ENCODE data around the gene GNG7. TPM values are rescaled to one million over a fixed set of nuclear protein-coding genes. Genes with fewer than 3 reads are reported as not detected.

Gene GNG7
- total RNA-seq, 1 experiment from 2014 or later: 9.6 TPM

DNA sequence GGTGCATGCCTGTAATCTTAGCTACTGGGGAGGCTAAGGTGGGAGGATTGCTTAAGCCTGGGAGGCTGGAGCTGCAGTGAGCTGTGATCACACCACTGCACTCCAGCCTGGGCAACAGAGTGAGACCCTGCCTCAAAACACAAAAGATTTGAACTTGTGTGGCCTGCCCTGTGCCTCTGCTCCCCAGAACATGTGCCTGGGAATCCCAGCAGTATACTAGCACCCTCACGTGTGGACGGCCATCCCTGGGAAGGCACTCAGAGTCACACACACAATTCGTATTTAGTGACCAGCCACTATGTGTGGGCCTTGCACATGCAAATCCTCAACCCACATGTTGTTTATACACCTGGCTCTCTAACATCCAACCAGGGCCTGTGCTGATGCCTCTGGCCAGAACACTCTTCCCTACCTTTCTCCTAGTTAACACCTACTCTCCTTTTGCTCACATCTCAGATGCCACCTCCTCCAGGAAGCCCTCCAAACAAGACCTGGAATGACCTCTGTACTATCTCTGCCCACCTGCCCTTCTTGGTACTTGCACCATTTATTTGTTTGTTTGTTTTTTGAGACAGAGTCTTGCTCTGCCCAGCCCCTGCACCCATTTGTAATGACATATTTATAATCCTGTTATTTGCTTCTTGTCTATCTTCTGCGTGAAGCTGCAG, 218.9 kb downstream of the GNG7 start:
- ChIA-PET CTCF (interaction anchor here (0.7 kb wide), 1 partner anchor 96 kb away, joined by 3 read pairs; no protein-coding TSS in a partner anchor), POLR2A (no interaction called here)
- peaks cover 17% of the 10 kb centered on the region for H3K9me3 Mint-ChIP-seq
- no peak for DNase-seq (ENCODE audit: low spot score)
- no peak overlapping the region for H3K27ac Mint-ChIP-seq
- no peak for TF ChIP-seq ATF1 (CRISPR knock-in tag; IDR thresholded peaks at IDR 0.05)
- TF ChIP-seq, protein P1, sequence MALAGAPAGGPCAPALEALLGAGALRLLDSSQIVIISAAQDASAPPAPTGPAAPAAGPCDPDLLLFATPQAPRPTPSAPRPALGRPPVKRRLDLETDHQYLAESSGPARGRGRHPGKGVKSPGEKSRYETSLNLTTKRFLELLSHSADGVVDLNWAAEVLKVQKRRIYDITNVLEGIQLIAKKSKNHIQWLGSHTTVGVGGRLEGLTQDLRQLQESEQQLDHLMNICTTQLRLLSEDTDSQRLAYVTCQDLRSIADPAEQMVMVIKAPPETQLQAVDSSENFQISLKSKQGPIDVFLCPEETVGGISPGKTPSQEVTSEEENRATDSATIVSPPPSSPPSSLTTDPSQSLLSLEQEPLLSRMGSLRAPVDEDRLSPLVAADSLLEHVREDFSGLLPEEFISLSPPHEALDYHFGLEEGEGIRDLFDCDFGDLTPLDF (CRISPR knock-in tag; IDR thresholded peaks at IDR 0.05): no peak
- peaks cover 5% of the 10 kb centered on the region for H3K36me3 Mint-ChIP-seq
- peaks cover 47% of the 10 kb centered on the region for H3K27me3 Mint-ChIP-seq (ENCODE audit: low read depth)
- ATAC-seq: no peak
- H3K4me3 Mint-ChIP-seq: no peak overlapping the region
- H3K4me1 Mint-ChIP-seq: peaks cover 8% of the 10 kb centered on the region

DNA sequence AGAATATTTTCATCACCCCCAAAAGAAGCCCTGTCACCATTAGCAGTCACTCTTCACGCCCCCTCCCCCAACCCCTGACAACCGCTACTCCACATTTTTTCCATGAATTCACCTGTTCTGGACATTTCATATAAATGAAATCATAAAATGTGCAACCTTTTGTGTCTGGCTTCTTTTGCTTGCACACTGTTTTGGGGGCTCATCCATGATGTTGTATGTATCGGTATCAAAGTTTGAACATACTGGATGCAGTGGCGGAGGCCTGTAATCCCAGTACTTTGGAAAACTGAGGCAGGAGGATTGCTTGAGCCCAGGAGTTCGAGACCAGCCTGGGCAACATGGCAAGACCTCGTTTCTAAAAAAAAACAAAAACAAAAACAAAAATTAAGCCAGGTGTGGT, 219.4 kb downstream of the GNG7 start:
- ATAC-seq: no peak
- CTCF ChIA-PET: no interaction called here
- H3K27me3 Mint-ChIP-seq (ENCODE audit: low read depth): peaks cover 47% of the 10 kb centered on the region

DNA sequence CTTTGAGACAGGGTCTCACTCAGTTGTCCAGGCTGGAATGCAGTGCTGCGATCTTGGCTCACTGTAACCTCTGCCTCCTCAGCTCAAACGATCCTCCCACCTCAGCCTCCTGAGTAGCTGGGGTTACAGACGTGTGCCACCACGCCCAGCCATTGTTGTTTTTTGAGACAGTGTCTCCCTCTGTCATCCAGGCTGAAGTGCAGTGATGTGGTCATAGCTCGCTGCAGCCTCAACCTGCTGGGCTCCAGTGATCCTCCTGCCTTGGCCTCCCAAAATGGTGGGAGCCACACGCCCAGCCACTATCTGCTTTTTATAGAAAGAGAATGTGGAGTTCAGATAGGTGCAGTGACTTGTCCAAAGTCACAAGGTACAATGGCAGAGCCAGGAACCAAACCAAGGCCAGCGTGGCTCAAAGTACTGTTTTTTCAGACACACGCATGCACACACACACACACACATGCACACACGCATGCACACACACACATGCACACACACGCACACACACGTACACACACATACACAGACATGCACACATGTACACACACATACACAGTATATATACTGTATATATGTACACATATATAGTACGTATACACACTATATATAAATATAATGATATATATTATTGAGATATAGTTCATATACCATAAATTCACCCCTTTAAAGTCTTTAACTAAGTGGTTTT, 220.0 kb downstream of the GNG7 start:
- H3K4me3 Mint-ChIP-seq: no peak overlapping the region
- ATAC-seq (no peak), DNase-seq (ENCODE audit: low spot score) (no peak)
- H3K9me3 Mint-ChIP-seq: peaks cover 17% of the 10 kb centered on the region
- peaks cover 47% of the 10 kb centered on the region for H3K27me3 Mint-ChIP-seq (ENCODE audit: low read depth)
- peaks cover 5% of the 10 kb centered on the region for H3K36me3 Mint-ChIP-seq
- H3K27ac Mint-ChIP-seq: no peak overlapping the region
- H3K4me1 Mint-ChIP-seq: peaks cover 13% of the 10 kb centered on the region
- ChIA-PET CTCF (no interaction called here), POLR2A (no interaction called here)
- TF ChIP-seq GTF2I (CRISPR knock-in tag; conservative IDR thresholded peaks at IDR 0.05): no peak
- no peak for TF ChIP-seq GABPB1 (CRISPR knock-in tag; IDR thresholded peaks at IDR 0.05)
- TF ChIP-seq ZNF416 (CRISPR knock-in tag; IDR thresholded peaks at IDR 0.05): no peak
- no peak for TF ChIP-seq ETV6 (CRISPR knock-in tag; IDR thresholded peaks at IDR 0.05)
- no peak for TF ChIP-seq ELF4 (CRISPR knock-in tag; IDR thresholded peaks at IDR 0.05; ENCODE audit: low read depth)
- no peak for TF ChIP-seq RORB (CRISPR knock-in tag; IDR thresholded peaks at IDR 0.05)
- no peak for TF ChIP-seq NFATC4 (CRISPR knock-in tag; IDR thresholded peaks at IDR 0.05)
- TF ChIP-seq, protein P2, sequence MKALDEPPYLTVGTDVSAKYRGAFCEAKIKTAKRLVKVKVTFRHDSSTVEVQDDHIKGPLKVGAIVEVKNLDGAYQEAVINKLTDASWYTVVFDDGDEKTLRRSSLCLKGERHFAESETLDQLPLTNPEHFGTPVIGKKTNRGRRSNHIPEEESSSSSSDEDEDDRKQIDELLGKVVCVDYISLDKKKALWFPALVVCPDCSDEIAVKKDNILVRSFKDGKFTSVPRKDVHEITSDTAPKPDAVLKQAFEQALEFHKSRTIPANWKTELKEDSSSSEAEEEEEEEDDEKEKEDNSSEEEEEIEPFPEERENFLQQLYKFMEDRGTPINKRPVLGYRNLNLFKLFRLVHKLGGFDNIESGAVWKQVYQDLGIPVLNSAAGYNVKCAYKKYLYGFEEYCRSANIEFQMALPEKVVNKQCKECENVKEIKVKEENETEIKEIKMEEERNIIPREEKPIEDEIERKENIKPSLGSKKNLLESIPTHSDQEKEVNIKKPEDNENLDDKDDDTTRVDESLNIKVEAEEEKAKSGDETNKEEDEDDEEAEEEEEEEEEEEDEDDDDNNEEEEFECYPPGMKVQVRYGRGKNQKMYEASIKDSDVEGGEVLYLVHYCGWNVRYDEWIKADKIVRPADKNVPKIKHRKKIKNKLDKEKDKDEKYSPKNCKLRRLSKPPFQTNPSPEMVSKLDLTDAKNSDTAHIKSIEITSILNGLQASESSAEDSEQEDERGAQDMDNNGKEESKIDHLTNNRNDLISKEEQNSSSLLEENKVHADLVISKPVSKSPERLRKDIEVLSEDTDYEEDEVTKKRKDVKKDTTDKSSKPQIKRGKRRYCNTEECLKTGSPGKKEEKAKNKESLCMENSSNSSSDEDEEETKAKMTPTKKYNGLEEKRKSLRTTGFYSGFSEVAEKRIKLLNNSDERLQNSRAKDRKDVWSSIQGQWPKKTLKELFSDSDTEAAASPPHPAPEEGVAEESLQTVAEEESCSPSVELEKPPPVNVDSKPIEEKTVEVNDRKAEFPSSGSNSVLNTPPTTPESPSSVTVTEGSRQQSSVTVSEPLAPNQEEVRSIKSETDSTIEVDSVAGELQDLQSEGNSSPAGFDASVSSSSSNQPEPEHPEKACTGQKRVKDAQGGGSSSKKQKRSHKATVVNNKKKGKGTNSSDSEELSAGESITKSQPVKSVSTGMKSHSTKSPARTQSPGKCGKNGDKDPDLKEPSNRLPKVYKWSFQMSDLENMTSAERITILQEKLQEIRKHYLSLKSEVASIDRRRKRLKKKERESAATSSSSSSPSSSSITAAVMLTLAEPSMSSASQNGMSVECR (CRISPR knock-in tag; IDR thresholded peaks at IDR 0.05; ENCODE audit: borderline replicate concordance): no peak
- no peak for TF ChIP-seq ZNF396 (CRISPR knock-in tag; IDR thresholded peaks at IDR 0.05; ENCODE audit: borderline replicate concordance)
- TF ChIP-seq SOX15 (CRISPR knock-in tag; IDR thresholded peaks at IDR 0.05): no peak
- no peak for TF ChIP-seq ZNF232 (CRISPR knock-in tag; IDR thresholded peaks at IDR 0.05)
- TF ChIP-seq, protein P3, sequence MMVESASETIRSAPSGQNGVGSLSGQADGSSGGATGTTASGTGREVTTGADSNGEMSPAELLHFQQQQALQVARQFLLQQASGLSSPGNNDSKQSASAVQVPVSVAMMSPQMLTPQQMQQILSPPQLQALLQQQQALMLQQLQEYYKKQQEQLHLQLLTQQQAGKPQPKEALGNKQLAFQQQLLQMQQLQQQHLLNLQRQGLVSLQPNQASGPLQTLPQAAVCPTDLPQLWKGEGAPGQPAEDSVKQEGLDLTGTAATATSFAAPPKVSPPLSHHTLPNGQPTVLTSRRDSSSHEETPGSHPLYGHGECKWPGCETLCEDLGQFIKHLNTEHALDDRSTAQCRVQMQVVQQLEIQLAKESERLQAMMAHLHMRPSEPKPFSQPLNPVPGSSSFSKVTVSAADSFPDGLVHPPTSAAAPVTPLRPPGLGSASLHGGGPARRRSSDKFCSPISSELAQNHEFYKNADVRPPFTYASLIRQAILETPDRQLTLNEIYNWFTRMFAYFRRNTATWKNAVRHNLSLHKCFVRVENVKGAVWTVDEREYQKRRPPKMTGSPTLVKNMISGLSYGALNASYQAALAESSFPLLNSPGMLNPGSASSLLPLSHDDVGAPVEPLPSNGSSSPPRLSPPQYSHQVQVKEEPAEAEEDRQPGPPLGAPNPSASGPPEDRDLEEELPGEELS (CRISPR knock-in tag; IDR thresholded peaks at IDR 0.05): no peak
- no peak for TF ChIP-seq NR2C2 (CRISPR knock-in tag; IDR thresholded peaks at IDR 0.05)

More for the DNA sequence above, 219.4 kb downstream of the GNG7 start:
- POLR2A ChIA-PET: no interaction called here
- Mint-ChIP-seq H3K9me3 (peaks cover 17% of the 10 kb centered on the region), H3K27ac (no peak overlapping the region), H3K36me3 (peaks cover 5% of the 10 kb centered on the region), H3K4me3 (no peak overlapping the region), H3K4me1 (peaks cover 12% of the 10 kb centered on the region)
- no peak for DNase-seq (ENCODE audit: low spot score)
- TF ChIP-seq, protein P4, sequence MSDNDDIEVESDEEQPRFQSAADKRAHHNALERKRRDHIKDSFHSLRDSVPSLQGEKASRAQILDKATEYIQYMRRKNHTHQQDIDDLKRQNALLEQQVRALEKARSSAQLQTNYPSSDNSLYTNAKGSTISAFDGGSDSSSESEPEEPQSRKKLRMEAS (CRISPR knock-in tag; IDR thresholded peaks at IDR 0.05): no peak
- TF ChIP-seq SOX15 (CRISPR knock-in tag; IDR thresholded peaks at IDR 0.05): no peak
- TF ChIP-seq, protein P5, sequence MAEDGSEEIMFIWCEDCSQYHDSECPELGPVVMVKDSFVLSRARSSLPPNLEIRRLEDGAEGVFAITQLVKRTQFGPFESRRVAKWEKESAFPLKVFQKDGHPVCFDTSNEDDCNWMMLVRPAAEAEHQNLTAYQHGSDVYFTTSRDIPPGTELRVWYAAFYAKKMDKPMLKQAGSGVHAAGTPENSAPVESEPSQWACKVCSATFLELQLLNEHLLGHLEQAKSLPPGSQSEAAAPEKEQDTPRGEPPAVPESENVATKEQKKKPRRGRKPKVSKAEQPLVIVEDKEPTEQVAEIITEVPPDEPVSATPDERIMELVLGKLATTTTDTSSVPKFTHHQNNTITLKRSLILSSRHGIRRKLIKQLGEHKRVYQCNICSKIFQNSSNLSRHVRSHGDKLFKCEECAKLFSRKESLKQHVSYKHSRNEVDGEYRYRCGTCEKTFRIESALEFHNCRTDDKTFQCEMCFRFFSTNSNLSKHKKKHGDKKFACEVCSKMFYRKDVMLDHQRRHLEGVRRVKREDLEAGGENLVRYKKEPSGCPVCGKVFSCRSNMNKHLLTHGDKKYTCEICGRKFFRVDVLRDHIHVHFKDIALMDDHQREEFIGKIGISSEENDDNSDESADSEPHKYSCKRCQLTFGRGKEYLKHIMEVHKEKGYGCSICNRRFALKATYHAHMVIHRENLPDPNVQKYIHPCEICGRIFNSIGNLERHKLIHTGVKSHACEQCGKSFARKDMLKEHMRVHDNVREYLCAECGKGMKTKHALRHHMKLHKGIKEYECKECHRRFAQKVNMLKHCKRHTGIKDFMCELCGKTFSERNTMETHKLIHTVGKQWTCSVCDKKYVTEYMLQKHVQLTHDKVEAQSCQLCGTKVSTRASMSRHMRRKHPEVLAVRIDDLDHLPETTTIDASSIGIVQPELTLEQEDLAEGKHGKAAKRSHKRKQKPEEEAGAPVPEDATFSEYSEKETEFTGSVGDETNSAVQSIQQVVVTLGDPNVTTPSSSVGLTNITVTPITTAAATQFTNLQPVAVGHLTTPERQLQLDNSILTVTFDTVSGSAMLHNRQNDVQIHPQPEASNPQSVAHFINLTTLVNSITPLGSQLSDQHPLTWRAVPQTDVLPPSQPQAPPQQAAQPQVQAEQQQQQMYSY (CRISPR knock-in tag; IDR thresholded peaks at IDR 0.05): no peak

Data from WTC11 (cell line).